Measurements from ENCODE around the gene TSPAN5. TPM values are rescaled to one million over a fixed set of nuclear protein-coding genes. Genes with fewer than 3 reads are reported as not detected.
A peak's percentile ranks its signal among the peaks of the same experiment; 100 is the strongest.

TSPAN5 gene
- total RNA-seq, 1 donor from 2014 or later = 14.7 TPM

DNA sequence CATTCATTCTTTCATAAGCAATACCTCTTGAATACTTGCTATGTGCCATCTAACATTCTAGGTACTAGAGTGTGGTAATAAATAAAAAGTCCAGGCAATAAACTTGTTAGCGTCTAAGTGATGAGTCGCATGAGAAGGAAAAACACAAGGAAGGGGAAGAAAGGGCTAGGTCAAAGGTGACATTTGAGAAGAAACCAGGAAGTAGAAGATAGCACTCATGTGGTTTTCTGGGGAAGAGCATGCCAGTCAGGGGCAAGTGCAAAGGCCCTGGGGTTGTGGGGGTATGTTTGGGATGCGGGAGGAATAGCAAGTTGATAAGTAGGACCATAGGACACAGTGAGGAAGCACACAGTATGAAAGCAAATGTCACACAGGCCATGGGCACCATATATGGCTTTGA lies 157.0 kb downstream of the TSPAN5 start:
- H3K36me3 Mint-ChIP-seq = no peaks in the 10 kb centered on the region
- H3K4me1 Mint-ChIP-seq = peaks cover 7% of the 10 kb centered on the region
- H3K27ac Mint-ChIP-seq = no peak overlapping the region
- H3K27me3 Mint-ChIP-seq (ENCODE audit: low read depth) = no peaks in the 10 kb centered on the region
- H3K9me3 Mint-ChIP-seq = no peaks in the 10 kb centered on the region
- TF ChIP-seq, protein P1, sequence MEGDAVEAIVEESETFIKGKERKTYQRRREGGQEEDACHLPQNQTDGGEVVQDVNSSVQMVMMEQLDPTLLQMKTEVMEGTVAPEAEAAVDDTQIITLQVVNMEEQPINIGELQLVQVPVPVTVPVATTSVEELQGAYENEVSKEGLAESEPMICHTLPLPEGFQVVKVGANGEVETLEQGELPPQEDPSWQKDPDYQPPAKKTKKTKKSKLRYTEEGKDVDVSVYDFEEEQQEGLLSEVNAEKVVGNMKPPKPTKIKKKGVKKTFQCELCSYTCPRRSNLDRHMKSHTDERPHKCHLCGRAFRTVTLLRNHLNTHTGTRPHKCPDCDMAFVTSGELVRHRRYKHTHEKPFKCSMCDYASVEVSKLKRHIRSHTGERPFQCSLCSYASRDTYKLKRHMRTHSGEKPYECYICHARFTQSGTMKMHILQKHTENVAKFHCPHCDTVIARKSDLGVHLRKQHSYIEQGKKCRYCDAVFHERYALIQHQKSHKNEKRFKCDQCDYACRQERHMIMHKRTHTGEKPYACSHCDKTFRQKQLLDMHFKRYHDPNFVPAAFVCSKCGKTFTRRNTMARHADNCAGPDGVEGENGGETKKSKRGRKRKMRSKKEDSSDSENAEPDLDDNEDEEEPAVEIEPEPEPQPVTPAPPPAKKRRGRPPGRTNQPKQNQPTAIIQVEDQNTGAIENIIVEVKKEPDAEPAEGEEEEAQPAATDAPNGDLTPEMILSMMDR (IDR thresholded peaks at IDR 0.05; ENCODE audit: unreplicated experiment) = no peak
- DNase-seq (ENCODE audit: low spot score in 2 of 2, unreplicated experiment in 2 of 2) = no peak
- no peak overlapping the region for H3K4me3 Mint-ChIP-seq

DNA sequence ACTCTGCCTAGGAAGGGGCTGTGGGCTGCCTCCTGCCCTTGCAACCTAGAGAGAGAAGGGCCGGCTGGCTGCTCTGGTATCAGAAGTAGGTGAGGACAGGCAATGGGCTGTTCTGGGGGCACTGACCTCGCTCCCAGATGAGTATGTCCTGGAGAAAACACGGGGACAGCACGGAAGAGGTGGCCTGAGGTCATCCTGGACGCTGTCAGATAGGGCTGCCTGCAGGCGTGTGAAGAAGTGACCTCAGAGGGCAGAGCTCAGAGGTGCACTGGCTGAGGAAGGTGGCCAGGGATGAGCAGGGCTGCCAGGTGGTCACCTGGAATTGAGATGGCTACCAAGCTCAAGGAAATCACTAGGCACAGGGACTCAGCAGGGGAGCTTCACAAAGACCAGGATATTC lies 159.6 kb downstream of the TSPAN5 start:
- Mint-ChIP-seq H3K27me3 (ENCODE audit: low read depth) (no peaks in the 10 kb centered on the region), H3K4me1 (peaks cover 12% of the 10 kb centered on the region), H3K9me3 (no peaks in the 10 kb centered on the region), H3K4me3 (no peak overlapping the region), H3K27ac (no peak overlapping the region), H3K36me3 (no peaks in the 10 kb centered on the region)
- no peak for DNase-seq (ENCODE audit: low spot score in 2 of 2, unreplicated experiment in 2 of 2)
- TF ChIP-seq, protein P1 (IDR thresholded peaks at IDR 0.05; ENCODE audit: unreplicated experiment) = no peak

DNA sequence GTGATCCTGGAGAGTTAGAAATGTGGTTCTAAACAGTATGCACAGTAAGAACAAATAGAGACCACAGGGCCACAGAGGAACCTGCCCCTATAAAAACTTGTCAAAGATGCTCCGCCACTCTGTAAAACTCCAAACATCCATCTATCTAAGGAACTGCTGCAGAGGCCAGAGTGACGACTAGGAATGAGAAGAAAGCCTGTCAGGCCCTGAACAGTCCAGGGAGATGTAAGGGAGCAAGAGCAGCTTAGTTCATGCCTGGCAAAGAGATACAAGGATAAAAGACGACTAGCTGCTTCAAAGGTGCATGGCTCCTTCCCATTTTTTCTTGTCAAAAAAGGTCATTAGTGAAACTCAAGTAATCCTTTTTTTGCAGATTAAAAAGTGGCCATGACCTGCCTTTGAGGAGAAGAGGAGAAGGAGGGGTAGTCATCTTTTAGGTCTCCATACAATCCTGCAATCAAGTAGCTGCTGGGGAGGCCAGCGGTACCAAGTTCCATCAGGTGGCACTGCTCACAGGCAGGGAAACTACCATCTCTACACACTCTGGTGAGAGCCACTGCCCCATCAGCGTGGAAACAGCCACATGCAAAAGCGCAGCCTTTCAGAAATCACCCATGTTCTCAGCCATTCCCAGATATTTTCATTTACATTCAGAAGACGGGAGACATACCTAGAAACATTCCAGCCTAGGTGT lies 162.1 kb downstream of the TSPAN5 start:
- Mint-ChIP-seq H3K9me3 (no peaks in the 10 kb centered on the region), H3K4me1 (peaks cover 16% of the 10 kb centered on the region), H3K27ac (peak overlapping the region; percentile 70), H3K4me3 (no peak overlapping the region), H3K36me3 (no peaks in the 10 kb centered on the region), H3K27me3 (ENCODE audit: low read depth) (no peaks in the 10 kb centered on the region)
- DNase-seq (ENCODE audit: low spot score in 2 of 2, unreplicated experiment in 2 of 2) = no peak
- TF ChIP-seq, protein P1 (IDR thresholded peaks at IDR 0.05; ENCODE audit: unreplicated experiment) = no peak

DNA sequence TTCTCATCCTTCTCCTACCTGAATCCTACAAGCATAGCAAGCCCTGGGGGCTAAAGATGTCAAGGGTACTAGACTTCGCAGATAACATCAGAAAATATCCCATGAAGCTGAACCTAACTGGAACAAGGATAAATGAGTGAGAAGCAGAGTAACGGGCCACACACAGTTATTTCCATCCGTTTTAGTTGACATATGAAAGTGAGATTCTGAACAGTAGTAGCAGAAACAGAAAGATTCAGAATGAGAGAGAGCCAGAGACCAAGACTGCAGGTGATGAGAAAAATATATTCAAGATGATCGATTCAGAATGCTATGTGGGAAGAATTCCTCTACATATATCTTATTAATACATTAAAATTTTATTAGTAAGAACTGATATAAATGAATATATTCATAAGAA lies 165.1 kb downstream of the TSPAN5 start:
- Mint-ChIP-seq H3K27ac (no peak overlapping the region), H3K27me3 (ENCODE audit: low read depth) (no peaks in the 10 kb centered on the region), H3K36me3 (no peaks in the 10 kb centered on the region), H3K4me3 (no peak overlapping the region), H3K4me1 (peaks cover 16% of the 10 kb centered on the region), H3K9me3 (no peaks in the 10 kb centered on the region)
- TF ChIP-seq, protein P1 (IDR thresholded peaks at IDR 0.05; ENCODE audit: unreplicated experiment) = no peak
- no peak for DNase-seq (ENCODE audit: low spot score in 2 of 2, unreplicated experiment in 2 of 2)

DNA sequence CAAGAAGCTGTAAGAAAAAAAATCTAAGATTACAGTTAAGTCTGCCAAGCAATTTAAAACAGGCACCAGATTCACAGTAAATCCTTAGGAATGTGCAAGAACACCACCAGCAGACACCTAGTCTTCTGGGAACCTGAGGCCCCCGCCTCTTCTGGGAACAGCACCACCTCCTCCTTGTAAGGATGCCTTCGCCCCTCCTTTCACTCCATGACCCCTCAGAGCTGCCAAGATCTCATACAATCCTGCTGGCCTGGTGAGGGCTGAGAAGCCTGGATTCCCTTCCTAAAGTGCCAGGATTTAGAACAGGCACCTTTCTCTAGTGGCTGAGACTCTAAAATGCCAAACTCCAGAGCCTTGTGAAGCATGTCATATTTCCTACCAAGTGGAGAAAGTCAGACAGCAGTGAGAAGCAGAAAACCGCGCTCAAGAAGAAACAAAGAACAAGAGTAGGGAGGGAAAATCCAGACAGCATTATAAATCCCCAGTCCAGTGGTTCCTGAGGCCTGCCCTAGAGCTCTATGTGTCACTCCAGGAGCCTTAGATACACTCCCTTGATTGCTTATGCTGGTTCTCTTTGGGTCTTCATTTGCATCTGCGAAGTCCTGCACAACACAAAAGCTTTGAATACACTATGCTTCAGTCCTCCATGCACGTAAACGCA lies 166.4 kb downstream of the TSPAN5 start:
- peaks cover 16% of the 10 kb centered on the region for H3K4me1 Mint-ChIP-seq
- H3K36me3 Mint-ChIP-seq = no peaks in the 10 kb centered on the region
- TF ChIP-seq, protein P1 (IDR thresholded peaks at IDR 0.05; ENCODE audit: unreplicated experiment) = no peak
- H3K27me3 Mint-ChIP-seq (ENCODE audit: low read depth) = no peaks in the 10 kb centered on the region
- no peak overlapping the region for H3K4me3 Mint-ChIP-seq
- peak overlapping the region; percentile 30 for H3K27ac Mint-ChIP-seq
- no peak for DNase-seq (ENCODE audit: low spot score in 2 of 2, unreplicated experiment in 2 of 2)
- H3K9me3 Mint-ChIP-seq = no peaks in the 10 kb centered on the region

All from mesothelial cell of epicardium (in vitro differentiated cells).